ENCODE data around the gene NDOR1.

NDOR1 gene

DNA sequence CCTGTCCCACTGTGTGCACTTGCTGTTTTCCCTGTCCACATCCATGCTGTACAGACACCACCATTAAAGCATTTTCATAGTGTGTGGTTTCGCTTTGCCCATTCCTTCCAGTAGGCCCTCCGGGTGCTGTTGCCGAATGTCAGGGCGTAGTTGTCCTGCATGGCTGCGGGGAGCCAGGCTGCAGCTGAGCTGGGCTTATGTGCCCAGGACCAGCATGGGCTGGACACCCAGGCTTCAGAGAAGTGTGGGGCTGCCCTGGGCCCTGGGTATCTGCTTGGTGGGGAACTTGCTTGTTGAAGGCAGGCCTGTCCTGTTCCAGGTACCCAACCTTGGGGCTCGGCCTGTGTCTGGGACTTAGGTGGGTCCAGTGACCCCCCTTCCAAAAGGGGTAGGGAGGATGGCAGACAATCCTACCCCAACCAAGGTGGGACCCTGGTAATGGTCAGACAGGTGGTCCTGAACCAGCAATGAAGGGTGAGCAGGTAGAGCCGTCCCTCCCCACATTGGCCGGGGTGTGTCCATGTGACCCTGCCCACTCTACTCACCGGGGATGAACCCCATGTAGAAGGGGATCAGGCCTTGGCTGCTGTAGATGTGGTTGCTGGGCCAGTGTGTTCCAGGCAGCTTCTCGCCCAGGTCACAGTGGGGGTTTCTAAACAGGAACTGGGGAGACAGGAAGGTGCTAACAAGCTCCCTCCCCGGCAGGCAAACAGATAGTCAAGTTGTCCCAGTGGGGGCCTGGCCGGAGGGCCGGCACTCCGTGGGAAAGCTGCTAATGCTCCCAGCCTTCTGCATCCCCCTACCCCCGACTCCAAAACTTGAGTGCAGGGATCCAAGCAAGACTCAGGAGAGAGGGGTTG is 38.4 kb downstream of the NDOR1 start:
- Histone ChIP-seq H3K4me1 (peaks cover 2% of the 10 kb centered on the region), H3K4me2 (ENCODE audit: low read length) (no peak overlapping the region), H3K79me2 (no peaks in the 10 kb centered on the region), H3K36me3 (ENCODE audit: control insufficient read depth, insufficient read depth, low read length) (no peaks in the 10 kb centered on the region), H3K4me3 (ENCODE audit: low read depth, low read length) (no peak overlapping the region), H3K9ac (no peak overlapping the region), H3K27me3 (ENCODE audit: control insufficient read depth, insufficient read depth, low read length) (no peaks in the 10 kb centered on the region), H3K9me3 (ENCODE audit: control insufficient read depth, low read length) (no peaks in the 10 kb centered on the region), H2AFZ (no peak overlapping the region), H3K27ac (no peak overlapping the region)
- TF ChIP-seq, protein P1, sequence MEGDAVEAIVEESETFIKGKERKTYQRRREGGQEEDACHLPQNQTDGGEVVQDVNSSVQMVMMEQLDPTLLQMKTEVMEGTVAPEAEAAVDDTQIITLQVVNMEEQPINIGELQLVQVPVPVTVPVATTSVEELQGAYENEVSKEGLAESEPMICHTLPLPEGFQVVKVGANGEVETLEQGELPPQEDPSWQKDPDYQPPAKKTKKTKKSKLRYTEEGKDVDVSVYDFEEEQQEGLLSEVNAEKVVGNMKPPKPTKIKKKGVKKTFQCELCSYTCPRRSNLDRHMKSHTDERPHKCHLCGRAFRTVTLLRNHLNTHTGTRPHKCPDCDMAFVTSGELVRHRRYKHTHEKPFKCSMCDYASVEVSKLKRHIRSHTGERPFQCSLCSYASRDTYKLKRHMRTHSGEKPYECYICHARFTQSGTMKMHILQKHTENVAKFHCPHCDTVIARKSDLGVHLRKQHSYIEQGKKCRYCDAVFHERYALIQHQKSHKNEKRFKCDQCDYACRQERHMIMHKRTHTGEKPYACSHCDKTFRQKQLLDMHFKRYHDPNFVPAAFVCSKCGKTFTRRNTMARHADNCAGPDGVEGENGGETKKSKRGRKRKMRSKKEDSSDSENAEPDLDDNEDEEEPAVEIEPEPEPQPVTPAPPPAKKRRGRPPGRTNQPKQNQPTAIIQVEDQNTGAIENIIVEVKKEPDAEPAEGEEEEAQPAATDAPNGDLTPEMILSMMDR (IDR thresholded peaks at IDR 0.05): no peak

DNA sequence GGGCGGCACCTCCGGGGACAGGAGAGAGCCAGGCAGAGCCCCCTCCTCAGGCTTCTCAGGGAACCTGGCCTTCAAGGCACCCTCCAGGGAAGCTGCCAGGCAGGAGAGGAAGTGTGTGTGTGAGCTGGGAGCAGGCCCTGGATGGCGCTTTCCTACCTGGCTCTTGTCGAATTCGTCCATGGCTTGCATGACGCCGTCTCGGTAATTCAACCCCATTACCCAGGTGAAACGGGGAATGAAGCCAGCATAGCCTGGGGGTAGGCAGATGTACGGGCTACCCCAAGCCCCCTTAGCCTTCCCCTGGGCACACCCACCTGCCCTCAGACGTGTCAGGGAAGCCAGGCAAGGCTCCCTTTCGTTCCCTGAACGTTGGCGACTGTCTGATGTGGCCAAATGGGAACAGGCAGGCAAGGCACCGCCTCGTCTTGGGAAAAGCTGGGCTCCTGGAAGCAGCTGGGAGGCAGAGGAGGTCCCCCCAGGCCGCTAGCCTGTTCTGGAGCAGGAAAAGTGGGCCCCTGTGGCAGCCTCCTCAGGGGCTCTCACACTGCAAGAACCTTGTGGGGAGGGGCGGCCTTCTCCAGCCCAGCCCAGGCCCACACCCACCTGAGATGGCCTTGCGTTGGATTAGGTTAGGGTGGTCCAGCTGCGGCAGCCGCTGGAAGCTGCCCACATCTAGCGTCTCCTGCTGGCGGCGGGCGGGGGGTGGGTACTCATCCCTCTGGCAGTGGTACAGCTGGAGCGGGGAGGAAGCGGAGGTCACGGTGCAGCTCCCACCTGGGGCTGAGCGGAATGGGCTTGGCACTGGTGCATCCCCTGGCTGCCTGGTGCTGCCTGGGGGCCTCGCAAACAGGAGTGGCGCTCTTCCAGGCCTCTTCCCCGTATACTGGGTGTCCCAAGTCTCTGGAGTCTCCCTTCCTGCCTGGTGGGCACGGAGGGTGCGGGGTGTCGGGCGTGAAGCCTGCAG is 39.3 kb downstream of the NDOR1 start:
- Histone ChIP-seq H3K4me3 (ENCODE audit: low read depth, low read length) (no peak overlapping the region), H3K9me3 (ENCODE audit: control insufficient read depth, low read length) (no peaks in the 10 kb centered on the region)

DNA sequence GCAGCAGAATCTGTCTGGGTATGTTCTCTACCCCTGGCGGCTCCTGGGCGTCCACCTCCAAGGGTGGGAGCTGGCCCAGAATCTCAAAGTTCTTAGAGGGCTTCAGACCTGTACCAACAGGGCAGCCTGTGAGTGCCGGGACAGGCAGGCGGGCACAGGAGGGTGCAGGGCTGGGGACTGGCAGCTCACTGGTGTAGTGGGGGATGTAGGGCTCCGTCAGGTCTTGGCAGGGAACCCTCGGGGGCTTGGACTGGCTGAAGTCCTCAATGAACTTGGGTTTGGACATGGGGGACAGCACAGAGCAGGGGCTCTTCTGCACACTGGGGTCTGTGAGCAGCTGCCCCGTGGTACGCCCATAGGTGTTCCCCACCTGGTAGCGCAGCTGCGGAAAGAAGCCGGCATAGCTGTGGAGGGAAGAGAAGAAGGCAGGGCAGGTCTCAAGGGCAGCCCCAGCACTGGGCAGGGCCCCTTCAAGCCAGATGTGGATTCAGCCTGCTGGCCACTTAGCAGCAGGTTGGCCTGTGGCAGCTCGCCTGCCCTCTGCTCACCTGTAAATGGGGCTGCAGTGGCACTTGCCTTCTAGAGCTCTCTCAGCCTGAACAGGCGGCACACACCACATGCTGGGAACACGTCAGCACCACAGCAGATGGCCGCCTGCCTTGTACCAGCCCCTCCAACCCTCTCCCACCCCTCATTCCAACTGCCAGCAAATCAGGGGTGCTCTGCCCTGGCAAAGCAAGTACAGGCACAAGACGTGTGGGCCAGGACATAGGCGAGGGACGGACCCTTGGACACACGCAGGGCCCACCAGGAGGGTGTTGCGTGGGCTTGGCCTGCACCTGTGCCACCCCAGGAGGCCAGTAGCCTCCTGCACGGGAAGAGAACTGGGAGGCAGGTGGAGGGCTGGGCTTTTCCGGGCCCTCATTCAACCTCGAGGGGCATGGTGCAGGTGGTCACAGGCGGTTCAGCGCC is 40.2 kb downstream of the NDOR1 start:
- Histone ChIP-seq H3K4me1 (peaks cover 2% of the 10 kb centered on the region), H3K4me3 (ENCODE audit: low read depth, low read length) (no peak overlapping the region), H2AFZ (no peak overlapping the region), H3K9me3 (ENCODE audit: control insufficient read depth, low read length) (no peaks in the 10 kb centered on the region), H3K27ac (no peak overlapping the region), H3K36me3 (ENCODE audit: control insufficient read depth, insufficient read depth, low read length) (no peaks in the 10 kb centered on the region), H3K9ac (no peak overlapping the region), H3K27me3 (ENCODE audit: control insufficient read depth, insufficient read depth, low read length) (no peaks in the 10 kb centered on the region), H3K79me2 (no peaks in the 10 kb centered on the region), H3K4me2 (ENCODE audit: low read length) (no peak overlapping the region)
- TF ChIP-seq, protein P1 (IDR thresholded peaks at IDR 0.05): no peak

More for the DNA sequence above, 39.3 kb downstream of the NDOR1 start:
- TF ChIP-seq, protein P1 (IDR thresholded peaks at IDR 0.05): no peak
- Histone ChIP-seq H3K4me1 (peaks cover 2% of the 10 kb centered on the region), H3K27me3 (ENCODE audit: control insufficient read depth, insufficient read depth, low read length) (no peaks in the 10 kb centered on the region), H3K27ac (no peak overlapping the region), H2AFZ (no peak overlapping the region), H3K9ac (no peak overlapping the region), H3K4me2 (ENCODE audit: low read length) (no peak overlapping the region), H3K79me2 (no peaks in the 10 kb centered on the region), H3K36me3 (ENCODE audit: control insufficient read depth, insufficient read depth, low read length) (no peaks in the 10 kb centered on the region)

DNA sequence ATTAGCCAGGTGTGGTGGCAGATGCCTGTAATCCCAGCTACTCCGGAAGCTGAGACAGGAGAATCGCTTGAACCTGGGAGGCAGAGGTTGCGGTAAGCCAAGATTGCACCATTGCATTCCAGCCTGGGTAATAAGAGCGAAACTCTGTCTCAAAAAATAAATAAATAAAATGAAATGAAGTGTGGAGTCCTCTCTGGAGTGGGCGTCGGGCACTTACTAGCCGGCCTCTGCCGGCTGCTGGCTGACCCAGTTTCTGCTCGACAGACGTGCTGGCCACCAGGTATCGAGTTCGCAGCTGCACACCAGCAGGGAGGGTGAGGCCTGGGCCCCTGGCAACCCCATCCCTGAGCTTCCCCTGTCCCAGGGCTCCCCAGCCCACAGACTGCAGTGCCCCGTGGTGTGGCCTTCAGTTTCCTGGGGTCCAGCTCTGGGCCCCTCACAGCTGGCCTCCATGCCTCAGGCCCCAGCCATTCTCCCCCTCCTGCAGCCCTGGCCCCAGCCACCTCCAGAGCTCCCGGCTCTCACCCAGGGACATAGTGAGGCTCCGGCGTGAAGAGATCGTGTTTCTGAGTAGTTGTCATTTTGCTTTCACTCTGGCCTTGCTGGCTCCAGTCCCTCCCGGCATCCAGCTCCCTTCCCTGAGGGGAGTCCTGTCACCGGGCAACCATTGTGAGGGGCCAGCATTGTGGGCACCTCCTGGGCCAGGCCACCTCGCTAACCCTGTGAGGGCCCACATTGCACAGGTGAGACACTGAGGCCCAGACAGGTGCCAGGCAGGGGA is 41.8 kb downstream of the NDOR1 start:
- Histone ChIP-seq H3K4me2 (ENCODE audit: low read length) (no peak overlapping the region), H3K4me3 (ENCODE audit: low read depth, low read length) (no peak overlapping the region), H3K27ac (no peak overlapping the region), H3K4me1 (peaks cover under 1% of the 10 kb centered on the region), H3K27me3 (ENCODE audit: control insufficient read depth, insufficient read depth, low read length) (no peaks in the 10 kb centered on the region), H3K36me3 (ENCODE audit: control insufficient read depth, insufficient read depth, low read length) (no peaks in the 10 kb centered on the region), H3K9me3 (ENCODE audit: control insufficient read depth, low read length) (no peaks in the 10 kb centered on the region), H3K9ac (no peak overlapping the region), H3K79me2 (no peaks in the 10 kb centered on the region), H2AFZ (no peak overlapping the region)
- TF ChIP-seq, protein P1 (IDR thresholded peaks at IDR 0.05): no peak
